PC-9 (cell line): ENCODE measurements around the gene ZMYND10.

Experiments used
- EZH2 ChIP-seq: fragments of 200-600 bp; sonication (generic); IDR thresholded peaks from 2 replicates; pipeline ENCODE4 v1.8.0; 2017; ENCODE audit warnings: antibody characterized with exemption, low read depth
- TF ChIP-seq, protein P1 (sequence below): fragments of 200-600 bp; sonication (generic); conservative IDR thresholded peaks from 2 replicates; pipeline ENCODE4 v1.6.1; 2017; ENCODE audit warnings: mixed run types, antibody characterized with exemption, mild to moderate bottlenecking, moderate library complexity

DNA sequence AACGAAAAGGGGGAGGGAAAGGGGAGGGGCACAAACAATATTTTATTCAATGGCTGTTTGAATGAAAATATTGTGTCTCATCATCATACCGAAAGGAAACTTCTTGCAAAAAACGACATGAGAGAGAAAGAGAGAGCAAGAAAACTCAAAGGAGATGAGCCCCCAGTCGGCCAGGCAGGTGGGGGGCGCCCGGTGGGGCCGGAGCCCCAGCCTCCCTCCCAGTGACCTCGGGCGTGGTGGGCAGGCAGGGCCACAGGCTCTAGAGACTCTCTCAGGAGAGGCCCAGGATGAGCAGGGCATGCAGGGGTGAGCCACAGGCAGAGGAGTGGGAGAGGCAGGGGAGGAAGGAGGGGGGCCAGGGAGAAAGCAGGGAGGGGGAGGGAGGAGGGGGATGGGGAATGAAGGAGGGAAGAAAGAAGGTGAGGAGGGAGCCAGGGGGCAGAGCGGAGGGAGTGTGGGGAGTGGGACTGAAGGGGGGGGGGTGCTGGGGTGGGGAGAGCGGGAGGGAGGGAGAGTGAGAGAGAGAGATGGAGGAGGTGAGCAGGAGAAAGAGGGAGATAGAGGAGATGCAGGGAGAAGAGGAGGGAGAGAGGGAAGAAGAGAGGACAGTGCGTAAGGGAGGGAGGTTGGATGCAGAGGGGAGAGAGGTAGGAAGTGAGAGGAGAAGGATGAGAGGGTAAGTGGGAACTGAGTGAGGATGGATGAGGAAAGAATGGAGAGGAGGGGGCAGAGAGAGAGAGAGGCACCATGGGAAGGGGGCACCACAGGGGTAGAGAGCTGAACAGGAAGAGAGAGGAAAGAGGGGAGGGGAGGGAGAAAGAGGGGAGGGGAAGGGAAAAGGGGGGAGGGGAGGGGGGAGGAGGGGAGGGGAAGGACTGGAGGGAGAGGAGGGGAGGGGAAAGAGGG lies 27.9 kb upstream of the ZMYND10 start:
- TF ChIP-seq, protein P1, sequence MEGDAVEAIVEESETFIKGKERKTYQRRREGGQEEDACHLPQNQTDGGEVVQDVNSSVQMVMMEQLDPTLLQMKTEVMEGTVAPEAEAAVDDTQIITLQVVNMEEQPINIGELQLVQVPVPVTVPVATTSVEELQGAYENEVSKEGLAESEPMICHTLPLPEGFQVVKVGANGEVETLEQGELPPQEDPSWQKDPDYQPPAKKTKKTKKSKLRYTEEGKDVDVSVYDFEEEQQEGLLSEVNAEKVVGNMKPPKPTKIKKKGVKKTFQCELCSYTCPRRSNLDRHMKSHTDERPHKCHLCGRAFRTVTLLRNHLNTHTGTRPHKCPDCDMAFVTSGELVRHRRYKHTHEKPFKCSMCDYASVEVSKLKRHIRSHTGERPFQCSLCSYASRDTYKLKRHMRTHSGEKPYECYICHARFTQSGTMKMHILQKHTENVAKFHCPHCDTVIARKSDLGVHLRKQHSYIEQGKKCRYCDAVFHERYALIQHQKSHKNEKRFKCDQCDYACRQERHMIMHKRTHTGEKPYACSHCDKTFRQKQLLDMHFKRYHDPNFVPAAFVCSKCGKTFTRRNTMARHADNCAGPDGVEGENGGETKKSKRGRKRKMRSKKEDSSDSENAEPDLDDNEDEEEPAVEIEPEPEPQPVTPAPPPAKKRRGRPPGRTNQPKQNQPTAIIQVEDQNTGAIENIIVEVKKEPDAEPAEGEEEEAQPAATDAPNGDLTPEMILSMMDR = no peak
- TF ChIP-seq EZH2 = no peak
